Measurements from ENCODE around the gene AKAP17A. TPM values are rescaled to one million over a fixed set of nuclear protein-coding genes. Genes with fewer than 3 reads are reported as not detected.

The AKAP17A gene
- total RNA-seq, 6 experiments from 2014 or later: 21.4 to 24.6 (median 23.6) TPM

- peaks cover 8% of the 10 kb centered on the region; the same call in 1 of the 2 replicates for H3K4me1 Mint-ChIP-seq (ENCODE audit: low read depth)
- H3K9me3 Mint-ChIP-seq: no peaks in the 10 kb centered on the region
- no peak for TF ChIP-seq CTCF (IDR thresholded peaks at IDR 0.05)
- H3K27ac Mint-ChIP-seq: no peak overlapping the region
- no peak for DNase-seq
- peaks cover 20% of the 10 kb centered on the region for H3K36me3 Mint-ChIP-seq (ENCODE audit: low read depth)
- no peak overlapping the region for H3K4me3 Mint-ChIP-seq
- peaks cover 1% of the 10 kb centered on the region for H3K27me3 Mint-ChIP-seq (ENCODE audit: insufficient read depth)
These were observed 5.4 kb downstream of the AKAP17A start for GRCh38 chrX:1596676-1597344.

- Mint-ChIP-seq H3K9me3 (no peaks in the 10 kb centered on the region), H3K4me3 (no peak overlapping the region), H3K27ac (no peak overlapping the region), H3K27me3 (ENCODE audit: insufficient read depth) (peaks cover 1% of the 10 kb centered on the region), H3K4me1 (ENCODE audit: low read depth) (peaks cover 8% of the 10 kb centered on the region; the same call in 1 of the 2 replicates), H3K36me3 (ENCODE audit: low read depth) (peaks cover 26% of the 10 kb centered on the region)
- TF ChIP-seq CTCF (IDR thresholded peaks at IDR 0.05): no peak
- DNase-seq: no peak
These were observed 6.1 kb downstream of the AKAP17A start for GRCh38 chrX:1597345-1598020.

- Mint-ChIP-seq H3K27me3 (ENCODE audit: insufficient read depth) (no peaks in the 10 kb centered on the region; the same call in 1 of the 2 replicates), H3K4me3 (no peak overlapping the region), H3K4me1 (ENCODE audit: low read depth) (0 out of 2 replicates have a peak, but pooled peaks cover under 1% of the 10 kb centered on the region), H3K36me3 (ENCODE audit: low read depth) (peaks cover 32% of the 10 kb centered on the region), H3K9me3 (no peaks in the 10 kb centered on the region), H3K27ac (no peak overlapping the region)
- no peak for DNase-seq
- no peak for TF ChIP-seq CTCF (IDR thresholded peaks at IDR 0.05)
These were observed 6.8 kb downstream of the AKAP17A start for GRCh38 chrX:1598021-1598875.

GRCh38 chrX:1598876-1599790 is 7.7 kb downstream of the AKAP17A start:
- TF ChIP-seq CTCF (IDR thresholded peaks at IDR 0.05): no peak
- no peaks in the 10 kb centered on the region for H3K9me3 Mint-ChIP-seq
- DNase-seq: no peak
- no peaks in the 10 kb centered on the region; the same call in 1 of the 2 replicates for H3K27me3 Mint-ChIP-seq (ENCODE audit: insufficient read depth)
- no peak overlapping the region for H3K27ac Mint-ChIP-seq
- H3K36me3 Mint-ChIP-seq (ENCODE audit: low read depth): peaks cover 33% of the 10 kb centered on the region
- no peaks in the 10 kb centered on the region for H3K4me1 Mint-ChIP-seq (ENCODE audit: low read depth)
- no peak overlapping the region for H3K4me3 Mint-ChIP-seq

Data from HFFc6 (cell line).